PC-9 (cell line): ENCODE data around the gene ITGA4.

Source experiments
- CTCF ChIP-seq: fragments of 200-600 bp; sonication (generic); conservative IDR thresholded peaks from 2 replicates; pipeline ENCODE4 v1.6.1; 2017; ENCODE audit warnings: mixed run types, antibody characterized with exemption, mild to moderate bottlenecking, moderate library complexity
- EZH2 ChIP-seq: fragments of 200-600 bp; sonication (generic); IDR thresholded peaks from 2 replicates; pipeline ENCODE4 v1.8.0; 2017; ENCODE audit warnings: antibody characterized with exemption, low read depth

- TF ChIP-seq CTCF (no peak), EZH2 (no peak)
These were observed 26.7 kb downstream of the ITGA4 start for GRCh38 chr2:181483876-181484275.
